HepG2 (cell line): Measurements from ENCODE around the gene PIWIL1. TPM values are rescaled to one million over a fixed set of nuclear protein-coding genes. Genes with fewer than 3 reads are reported as not detected.

Source experiments
- ATAC-seq: fragments of 200-7000 bp; cut with Tn5 transposase; 3 replicates; pipeline ENCODE4 v1.9.1; 2020; ENCODE audit warnings: mild to moderate bottlenecking, moderate library complexity
- BruUV-seq: library from RNA; stranded (reverse); fragments of 400-500 nt; replicated peaks from 2 replicates; lab custom pipeline; 2021; lab: Mats Ljungman, UMichigan
- CTCF ChIA-PET: fragments of 300-600 bp; formaldehyde crosslinking; extraction: SDS; loops from one replicate; lab custom pipeline; 2021; ENCODE audit warnings: low total read pairs, inconsistent platforms, low intra/inter-chr PET ratio; lab: Yijun Ruan, JAX
- POLR2A ChIA-PET: fragments of 350-600 bp; sonication (Branson Sonifier 250); formaldehyde crosslinking; loops from one replicate; lab custom pipeline; 2020; ENCODE audit warnings: antibody characterized with exemption, inconsistent platforms; lab: Yijun Ruan, JAX
- DNase-seq: peaks from one replicate; pipeline ENCODE4 v3.0.0-alpha.2; 2015; ENCODE audit warnings: low spot score
- FAIRE-seq: peaks from 3 replicates; lab custom pipeline; 2011; peaks lifted over from hg19 to GRCh38; lab: Jason Lieb, UNC
- H2AFZ ChIP-seq: one replicate; pipeline ENCODE4 v1.6.1; 2011; ENCODE audit warnings: low read length, inconsistent platforms
- H3K27ac ChIP-seq: fragments of 300-600 bp; 3 replicates; pipeline ENCODE4 v1.8.0; 2011; ENCODE audit warnings: mixed run types, mild to moderate bottlenecking, mixed read lengths, low read length, inconsistent platforms; ENCODE audit not compliant: insufficient read depth; ENCODE audit errors: extremely low read length
- H3K27me3 ChIP-seq, 2 experiments: fragments of 200-600 bp in 1 of 2; 2 replicates in 1 of 2; 3 replicates in 1 of 2; pipeline versions ENCODE4 v1.6.0 to v1.8.0; 2011; ENCODE audit warnings: low read length in 2 of 2, mild to moderate bottlenecking in 2 of 2, moderate library complexity in 2 of 2, inconsistent platforms in 1 of 2; ENCODE audit not compliant: insufficient read depth in 2 of 2, control insufficient read depth in 1 of 2
- H3K36me3 ChIP-seq, 2 experiments: fragments of 200-600 bp in 1 of 2; replicated peaks in 1 of 2; 2 replicates in 1 of 2; 3 replicates in 1 of 2; pipeline versions ENCODE4 v1.5.1 to v1.8.0; 2011; ENCODE audit warnings: low read length in 2 of 2, inconsistent platforms in 1 of 2; ENCODE audit not compliant: insufficient read depth in 2 of 2, control insufficient read depth in 1 of 2
- H3K4me1 ChIP-seq: 2 replicates; pipeline ENCODE4 v1.5.1; 2012; ENCODE audit warnings: low read length, inconsistent platforms; ENCODE audit not compliant: insufficient read depth
- H3K4me2 ChIP-seq: 2 replicates; pipeline ENCODE4 v1.6.0; 2011; ENCODE audit warnings: low read depth, low read length, inconsistent platforms
- H3K4me3 ChIP-seq, 3 experiments: fragments of 200-600 bp in 1 of 3; sonication (generic), shearing (Covaris generic) in 1 of 3; replicated peaks in 1 of 3; 2 replicates each; pipeline ENCODE4 v1.5.1; 2011 to 2016; ENCODE audit warnings: low read length in 3 of 3, inconsistent platforms in 2 of 3, low read depth in 2 of 3, mild to moderate bottlenecking in 2 of 3, control low read depth in 1 of 3, mixed read lengths in 1 of 3; ENCODE audit not compliant: insufficient read depth in 1 of 3
- H3K79me2 ChIP-seq: one replicate; pipeline ENCODE4 v1.6.1; 2011; ENCODE audit warnings: low read length, inconsistent platforms; ENCODE audit not compliant: insufficient read depth
- H3K9ac ChIP-seq: 2 replicates; pipeline ENCODE4 v1.6.0; 2011; ENCODE audit warnings: mild to moderate bottlenecking, low read depth, low read length, inconsistent platforms; ENCODE audit not compliant: insufficient read depth
- H3K9me3 ChIP-seq: 2 replicates; pipeline ENCODE4 v1.5.1; 2012; ENCODE audit warnings: mild to moderate bottlenecking, low read length
- H4K20me1 ChIP-seq: 2 replicates; pipeline ENCODE4 v1.6.0; 2011; ENCODE audit warnings: inconsistent platforms, mild to moderate bottlenecking, low read length, moderate library complexity; ENCODE audit not compliant: insufficient read depth
- ARNT2 ChIP-seq: sonication (generic); formaldehyde crosslinking; IDR thresholded peaks from 2 replicates; pipeline ENCODE4 v1.8.0; 2022; ENCODE audit warnings: mild to moderate bottlenecking, low read depth, missing genetic modification reagents, moderate library complexity
- CBX2 ChIP-seq, 2 experiments: fragments of 200-600 bp in 1 of 2; sonication (generic); formaldehyde crosslinking in 1 of 2; IDR thresholded peaks; 2 replicates each; pipeline versions ENCODE4 v1.7.0 to v1.8.1; 2018 to 2022; ENCODE audit warnings: low read depth in 2 of 2, low read length in 1 of 2, mild to moderate bottlenecking in 1 of 2, missing genetic modification reagents in 1 of 2
- HDAC1 ChIP-seq: sonication (generic); formaldehyde crosslinking; IDR thresholded peaks from 2 replicates; pipeline ENCODE4 v1.5.1; 2020; ENCODE audit warnings: mild to moderate bottlenecking, missing genetic modification reagents
- MIER2 ChIP-seq: IDR thresholded peaks from 2 replicates; pipeline ENCODE4 v1.6.1; 2016; ENCODE audit warnings: missing biosample characterization, missing genetic modification reagents
- MTA1 ChIP-seq: sonication (generic); formaldehyde crosslinking; IDR thresholded peaks from 2 replicates; pipeline ENCODE4 v1.4.0; 2020; ENCODE audit warnings: missing genetic modification reagents, mild to moderate bottlenecking, borderline replicate concordance
- NR3C1 ChIP-seq: sonication (generic); formaldehyde crosslinking; IDR thresholded peaks from 2 replicates; pipeline ENCODE4 v1.4.0; 2020; ENCODE audit warnings: missing genetic modification reagents
- NRL ChIP-seq: sonication (generic); formaldehyde crosslinking; IDR thresholded peaks from 2 replicates; pipeline ENCODE4 v1.5.0; 2020; ENCODE audit warnings: missing genetic modification reagents, mild to moderate bottlenecking, moderate library complexity, borderline replicate concordance
- PHF8 ChIP-seq: sonication (generic); formaldehyde crosslinking; IDR thresholded peaks from 2 replicates; pipeline ENCODE4 v1.5.0; 2020; ENCODE audit warnings: missing genetic modification reagents
- POLR2AphosphoS2 ChIP-seq: IDR thresholded peaks from 2 replicates; pipeline ENCODE4 v1.6.1; 2011; ENCODE audit warnings: low read depth, low read length, improper control_type of control experiment
- ZBTB14 ChIP-seq: sonication (generic); formaldehyde crosslinking; IDR thresholded peaks from 2 replicates; pipeline ENCODE4 v1.4.0; 2020; ENCODE audit warnings: missing genetic modification reagents
- ZNF646 ChIP-seq: sonication (generic); formaldehyde crosslinking; IDR thresholded peaks from 2 replicates; pipeline ENCODE4 v1.9.0; 2021; ENCODE audit warnings: mild to moderate bottlenecking, missing genetic modification reagents
- WGBS: methylation state at CpG from one replicate; pipeline ENCODE4 v1.1.6; 2017; ENCODE audit warnings: low lambda C conversion rate; 5-methylcytosine and 5-hydroxymethylcytosine counted together
- in situ Hi-C: cut with HindIII; loops from 2 replicates; pipeline ENCODE4 v1.10.0; 2017; ENCODE audit warnings: low pct_unique_long_range_greater_than_20kb; ENCODE audit not compliant: extremely low pct_ligation_motif_present
- intact Hi-C: fragments of 100-400 bp; cut with micrococcal nuclease; formaldehyde crosslinking; loops from one replicate; pipeline ENCODE4 v1.10.0; 2022; ENCODE audit not compliant: unreplicated experiment
- polyA plus RNA-seq, 8 experiments: library from polyadenylated mRNA; depleted of rRNA in 3 of 8; stranded (reverse) in 7 of 8; unstranded in 1 of 8; fragments of >200 nt; fragmentation: Illumina TruSeq in 4 of 8; extraction: Trizol in 4 of 8; gene quantifications; 2 replicates each; pipeline versions ENCODE4 v1.2.1 to v1.2.3, GENCODE V29; 2011 to 2016; ENCODE audit warnings: low read depth in 4 of 8, missing spikeins in 1 of 8, mixed read lengths in 1 of 8; ENCODE audit not compliant: insufficient read depth in 1 of 8
- total RNA-seq, 5 experiments: library from RNA; depleted of rRNA; stranded (reverse); fragments of >200 nt; fragmentation: Illumina TruSeq; extraction: Trizol; gene quantifications; 2 replicates each; pipeline ENCODE4 v1.2.3, GENCODE V29; 2016; ENCODE audit warnings: low read depth in 1 of 5

Gene PIWIL1
- total and polyA plus RNA-seq, 2 of the 13 experiments (the other 11 are each of a cell fraction or from before 2014, with no cell fraction given) = not detected

- 18% methylated on average over 6 of the region's 7 CpGs for WGBS
Measured at GRCh38 chr12:130405332-130405731, 67.6 kb downstream of the PIWIL1 start.

GRCh38 chr12:130412384-130412783 is 74.7 kb downstream of the PIWIL1 start:
- H3K27ac ChIP-seq = no peak overlapping the region
- in situ Hi-C loops (no loop called here), intact Hi-C loops (no loop called here)
- FAIRE-seq (no peak), DNase-seq (no peak), ATAC-seq (no peak)
- ChIA-PET POLR2A (no interaction called here), CTCF (no interaction called here)
- no peaks in the 10 kb centered on the region for H3K4me1 ChIP-seq
- H3K79me2 ChIP-seq = no peaks in the 10 kb centered on the region
- WGBS = 44% methylated on average over 8 of the region's 8 CpGs
- no peaks in the 10 kb centered on the region for H4K20me1 ChIP-seq
- no peak overlapping the region for H3K9ac ChIP-seq
- no peak overlapping the region for H3K4me3 ChIP-seq
- H3K27me3 ChIP-seq = peaks cover 0 to 43% of the 10 kb centered on the region in 2 experiments; a peak in 3 of 5 replicates
- no peak overlapping the region for H2AFZ ChIP-seq
- H3K9me3 ChIP-seq = no peaks in the 10 kb centered on the region
- H3K36me3 ChIP-seq = no peaks in the 10 kb centered on the region
- no peak overlapping the region for H3K4me2 ChIP-seq
- no TSS peak for BruUV-seq
- TF ChIP-seq ZNF646 (no peak), ARNT2 (CRISPR knock-in tag) (no peak), NRL (no peak), CBX2 (IDR thresholded peaks at IDR 0.05; ENCODE audit: low read depth, low read length) (no peak), CBX2 (CRISPR knock-in tag; IDR thresholded peaks at IDR 0.05; ENCODE audit: low read depth) (no peak)

More at GRCh38 chr12:130405332-130405731, 67.6 kb downstream of the PIWIL1 start:
- Histone ChIP-seq H4K20me1 (no peaks in the 10 kb centered on the region), H3K36me3 (no peaks in the 10 kb centered on the region), H3K4me3 (no peak overlapping the region), H3K79me2 (no peaks in the 10 kb centered on the region), H3K27me3 (peaks cover 0 to 24% of the 10 kb centered on the region in 2 experiments; a peak in 3 of 5 replicates), H2AFZ (no peak overlapping the region), H3K9ac (no peak overlapping the region), H3K4me2 (no peak overlapping the region), H3K27ac (no peak overlapping the region), H3K4me1 (no peaks in the 10 kb centered on the region), H3K9me3 (no peaks in the 10 kb centered on the region)
- in situ Hi-C loops (no loop called here), intact Hi-C loops (no loop called here)
- TF ChIP-seq MIER2 = no peak
- TF ChIP-seq POLR2AphosphoS2 = no peak
- TF ChIP-seq NR3C1 (CRISPR knock-in tag) = no peak
- no peak for TF ChIP-seq ZBTB14
- TF ChIP-seq HDAC1 = no peak
- no peak for TF ChIP-seq MTA1 (CRISPR knock-in tag)
- TF ChIP-seq PHF8 (CRISPR knock-in tag) = no peak
- ATAC-seq (no peak), FAIRE-seq (no peak), DNase-seq (no peak)
- no TSS peak for BruUV-seq
- ChIA-PET CTCF (no interaction called here), POLR2A (no interaction called here)
